ENCODE results near the gene POGZ.
"Not testable (repeated sequence)": the region's sequence is repeated elsewhere in the genome, so short reads cannot be mapped to it uniquely, and the experiment has no call there.

The POGZ gene

GRCh38 chr1:151475175-151475574 is 15.9 kb upstream of the POGZ start:
- DNase-seq = no peak

DNA sequence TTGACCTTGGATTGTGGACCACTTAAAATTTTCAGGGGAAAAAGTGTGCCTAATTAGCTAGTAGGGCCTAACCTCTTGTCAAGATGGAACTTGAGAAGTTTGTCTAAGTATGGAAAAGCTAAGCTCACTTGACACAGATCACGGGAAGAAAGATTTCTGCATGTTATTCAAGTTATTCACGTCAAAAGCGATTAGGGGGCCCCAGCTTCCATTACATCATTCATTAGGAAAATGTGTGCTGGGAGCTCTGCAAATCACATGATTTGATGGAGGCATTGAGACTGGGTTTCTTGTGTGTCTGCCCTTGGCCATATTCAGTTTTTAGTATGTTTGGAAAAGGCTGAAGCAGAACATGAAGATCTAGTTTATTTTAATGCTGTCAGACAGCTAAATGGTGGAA is 15.5 kb upstream of the POGZ start:
- no peak for DNase-seq

- DNase-seq = no peak
Measured at GRCh38 chr1:151472856-151473731, 13.8 kb upstream of the POGZ start.

- DNase-seq = no peak
Measured at GRCh38 chr1:151465026-151465425, 5.7 kb upstream of the POGZ start.

DNA sequence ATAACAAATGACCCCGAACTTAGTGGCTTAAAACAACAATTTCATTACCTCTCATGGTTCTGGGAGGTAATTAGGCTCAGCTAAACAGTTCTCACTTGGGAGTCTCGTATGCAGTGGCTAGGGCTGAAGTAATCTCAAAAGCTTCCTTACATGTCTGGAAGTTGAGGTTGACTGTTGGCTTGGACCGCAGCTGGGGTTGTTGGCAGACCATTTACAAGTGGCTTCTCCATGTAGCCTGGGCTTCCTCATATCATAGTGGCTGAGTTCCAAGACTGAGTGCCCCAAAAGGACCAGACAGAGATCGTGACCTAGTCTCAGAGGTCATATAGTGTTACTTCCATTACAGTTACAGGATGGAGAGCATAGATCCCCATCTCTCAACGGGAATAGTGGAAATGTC is 2.4 kb upstream of the POGZ start:
- DNase-seq = no peak

DNA sequence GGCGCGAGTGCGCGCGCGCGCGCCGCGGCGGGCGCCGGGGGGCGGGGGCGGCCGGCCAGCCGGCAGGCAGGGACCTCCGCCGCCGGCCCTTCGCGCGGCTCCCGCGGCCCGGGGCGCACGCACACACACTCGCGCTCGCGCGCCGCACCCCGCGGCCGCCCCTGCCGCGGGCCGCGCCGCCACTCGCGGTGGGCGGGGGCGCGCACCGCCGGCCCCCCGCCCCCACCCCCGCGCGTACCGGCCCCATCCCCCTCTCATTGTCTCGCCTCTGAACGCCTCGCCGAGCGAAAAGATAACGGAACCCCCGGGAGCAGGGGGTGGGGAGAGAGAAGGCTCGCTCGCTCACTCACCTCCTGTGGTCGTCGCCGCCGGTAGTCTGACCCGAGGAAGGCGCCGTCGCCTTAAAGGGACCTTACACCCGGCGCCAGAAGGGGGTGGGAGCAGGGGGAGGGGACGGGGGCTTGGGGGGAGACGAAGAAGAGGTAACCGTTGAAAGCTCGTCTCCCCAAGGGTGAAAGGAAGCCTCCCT is 428 bp downstream of the POGZ start:
- DNase-seq = no peak

DNA sequence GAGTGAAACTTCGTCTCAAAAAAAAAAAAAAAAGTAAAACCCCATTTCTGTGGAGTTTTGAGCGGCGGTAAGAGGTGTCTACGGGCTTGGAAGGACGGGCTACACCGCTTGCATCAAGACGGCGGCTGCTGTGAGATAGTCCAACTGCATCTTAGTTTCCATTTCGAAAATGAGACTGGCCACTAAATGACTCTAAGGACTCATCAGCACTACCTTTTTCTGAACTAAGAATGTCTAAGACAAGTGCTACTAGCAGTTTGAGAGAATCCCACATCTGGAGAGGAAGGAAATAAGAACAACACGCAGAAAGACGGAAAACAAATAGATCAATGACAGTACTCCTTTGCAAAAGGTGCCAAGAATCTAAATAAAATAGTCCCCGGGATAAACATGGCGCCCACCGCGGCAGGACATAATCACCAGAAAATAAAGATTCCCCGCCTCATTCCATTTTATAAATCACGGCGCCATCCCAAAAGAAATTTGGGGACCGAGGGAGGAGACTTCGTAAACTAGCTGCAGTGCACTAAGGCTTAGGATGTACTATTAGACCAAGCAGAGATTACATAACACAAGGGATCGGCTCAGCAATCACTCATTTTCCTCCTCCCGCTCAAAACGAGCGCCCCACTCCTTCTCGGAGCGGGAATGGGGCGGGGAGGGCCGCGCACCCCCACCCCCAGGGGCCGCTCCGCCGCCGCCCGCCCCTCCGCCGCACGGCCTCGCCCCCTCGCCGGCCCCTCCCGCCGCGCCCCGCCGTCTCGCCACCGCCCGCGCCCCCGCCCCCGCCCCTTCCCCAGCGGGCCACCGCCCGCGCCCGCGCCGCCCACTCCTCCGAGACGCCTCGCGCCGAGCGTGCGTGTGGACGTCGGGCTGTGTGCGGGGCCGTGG is 1.1 kb downstream of the POGZ start:
- peak; percentile 87 for DNase-seq

DNA sequence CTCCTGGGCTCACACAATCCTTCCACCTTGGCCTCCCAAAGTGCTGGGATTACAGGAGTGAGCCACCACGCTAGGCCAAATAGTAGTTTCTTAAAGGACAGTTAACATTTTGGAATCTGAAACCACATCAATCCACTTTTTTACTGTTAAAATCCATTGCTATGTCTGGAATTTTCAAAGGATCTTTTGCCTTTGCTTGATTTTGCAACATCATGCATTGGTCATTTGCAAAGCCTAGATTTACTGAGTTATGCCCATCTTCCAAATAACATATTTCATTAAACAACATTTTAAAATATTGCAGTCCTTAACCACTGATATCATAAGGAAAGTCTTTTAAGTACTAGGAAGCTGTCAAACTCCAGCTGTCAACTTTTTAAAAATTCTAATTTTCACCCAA is 3.3 kb downstream of the POGZ start:
- DNase-seq = no peak

GRCh38 chr1:151455231-151455630 is 4.1 kb downstream of the POGZ start:
- DNase-seq = no peak

DNA sequence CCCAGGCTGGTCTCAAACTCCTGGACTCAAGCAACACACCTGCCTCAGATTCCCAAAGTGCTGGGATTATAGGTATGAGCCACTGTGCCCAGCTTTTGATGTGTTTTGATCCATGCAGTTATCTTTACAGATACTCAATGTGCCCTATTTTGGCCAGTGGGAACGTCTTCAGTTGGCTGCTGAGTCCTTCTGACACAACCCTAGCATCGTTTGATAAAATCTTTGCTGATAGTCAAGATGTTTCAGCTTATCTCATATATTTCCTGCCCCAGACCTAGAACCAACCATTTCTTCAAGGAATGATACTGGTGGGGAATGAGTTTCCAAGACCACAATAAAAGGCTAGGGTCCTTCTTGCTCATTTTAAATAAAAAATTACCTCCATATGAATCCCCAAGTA is 11.6 kb downstream of the POGZ start:
- no peak for DNase-seq

DNA sequence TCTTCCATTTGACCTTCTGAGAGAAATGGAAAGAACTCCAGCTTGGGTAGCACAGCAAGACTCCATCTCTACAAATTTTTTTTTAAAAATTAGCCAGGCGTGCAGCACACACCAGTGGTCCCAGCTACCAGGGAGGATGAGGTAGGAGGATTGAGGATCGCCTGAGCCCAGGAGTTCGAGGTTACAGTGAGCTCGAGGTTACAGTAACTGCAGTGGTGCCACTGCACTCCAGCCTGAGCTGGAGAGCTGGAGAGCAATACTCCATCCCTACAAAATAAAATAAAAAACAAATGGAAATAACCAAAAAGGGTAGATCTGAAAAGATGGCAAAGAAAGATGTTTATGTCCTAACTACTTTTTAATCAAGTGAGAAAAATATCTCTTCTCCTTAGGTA is 14.5 kb downstream of the POGZ start:
- no peak for DNase-seq

- peak; percentile 63 for DNase-seq
Measured at GRCh38 chr1:151443846-151444782, 15.2 kb downstream of the POGZ start.

DNA sequence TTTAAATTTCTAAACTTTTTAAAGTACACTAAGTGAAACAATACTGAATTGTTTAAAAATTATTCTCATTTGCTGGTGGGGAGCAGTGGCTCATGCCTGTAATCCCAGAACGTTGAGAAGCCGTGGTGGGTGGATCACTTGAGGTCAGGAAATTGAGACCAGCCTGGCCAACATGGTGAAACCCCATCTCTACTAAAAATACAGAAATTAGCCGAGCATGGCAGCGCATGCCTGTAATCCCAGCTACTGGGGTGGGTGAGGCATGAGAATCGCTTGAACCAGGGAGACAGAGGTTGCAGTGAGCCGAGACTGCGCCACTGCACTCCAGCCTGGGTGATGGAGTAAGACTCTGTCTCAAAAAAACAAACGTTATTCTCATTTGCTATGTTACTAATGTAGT is 21.9 kb downstream of the POGZ start:
- not testable (repeated sequence) for DNase-seq

- DNase-seq = no peak
Measured at GRCh38 chr1:151436985-151437384, 22.3 kb downstream of the POGZ start.

DNA sequence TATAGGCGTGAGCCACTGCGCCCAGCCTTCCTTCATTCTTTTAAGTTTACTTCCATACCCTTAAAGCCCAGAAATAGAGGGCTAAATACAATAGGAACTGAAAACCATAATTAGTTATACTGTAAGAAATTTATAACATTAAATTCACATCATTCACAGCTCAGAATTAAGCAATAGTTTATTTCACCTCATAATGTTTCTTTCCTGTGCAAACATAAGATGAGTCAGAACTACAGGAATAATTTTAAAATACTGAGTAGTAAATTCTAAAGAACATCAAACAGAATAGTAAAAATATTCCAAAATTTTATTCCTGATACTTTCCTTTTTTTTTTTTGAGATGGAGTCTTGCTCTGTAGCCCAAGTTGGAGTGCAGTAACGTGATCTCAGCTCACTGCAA is 24.1 kb downstream of the POGZ start:
- DNase-seq = no peak

GRCh38 chr1:151433827-151434226 is 25.5 kb downstream of the POGZ start:
- not testable (repeated sequence) for DNase-seq

DNA sequence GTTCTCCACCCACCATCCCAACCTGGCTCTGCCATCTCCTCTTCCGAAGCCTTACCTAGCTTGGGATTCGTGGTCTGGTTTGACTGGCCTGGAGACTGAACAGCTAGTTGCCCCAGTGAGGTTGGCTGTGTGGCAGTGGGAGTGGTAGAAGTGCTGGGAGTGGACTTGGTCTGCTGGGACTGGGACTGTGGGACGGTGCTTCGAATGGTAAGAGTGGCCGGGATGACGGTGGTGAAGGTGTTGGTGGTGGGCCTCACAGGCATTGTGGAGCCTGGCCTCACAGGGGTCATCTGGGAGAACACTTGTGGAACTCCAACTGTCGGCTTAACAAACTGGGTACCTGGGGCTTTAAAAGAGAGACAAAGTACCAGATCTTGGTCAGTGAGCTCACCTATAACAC is 31.2 kb downstream of the POGZ start:
- no peak for DNase-seq

GRCh38 chr1:151425103-151425502 is 34.2 kb downstream of the POGZ start:
- DNase-seq = no peak

DNA sequence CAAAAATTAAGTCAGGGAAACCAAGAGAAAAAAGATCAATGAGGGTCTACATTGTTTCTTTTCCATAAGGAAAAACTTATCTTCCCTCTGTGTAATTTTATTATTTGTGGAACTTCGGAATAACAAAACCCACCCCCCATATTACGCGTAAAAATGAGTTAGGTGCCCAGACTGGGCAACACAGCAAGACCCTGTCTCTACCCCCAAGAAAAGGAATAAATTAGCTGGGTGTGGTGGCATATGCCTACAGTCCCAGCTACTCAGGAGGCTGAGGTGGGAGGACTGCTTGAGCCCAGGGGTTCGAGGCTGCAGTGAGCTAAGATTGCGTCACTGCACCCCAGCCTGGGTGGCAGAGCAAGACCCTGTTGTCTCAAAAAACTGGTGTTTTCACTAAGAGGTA is 39.5 kb downstream of the POGZ start:
- no peak for DNase-seq

DNA sequence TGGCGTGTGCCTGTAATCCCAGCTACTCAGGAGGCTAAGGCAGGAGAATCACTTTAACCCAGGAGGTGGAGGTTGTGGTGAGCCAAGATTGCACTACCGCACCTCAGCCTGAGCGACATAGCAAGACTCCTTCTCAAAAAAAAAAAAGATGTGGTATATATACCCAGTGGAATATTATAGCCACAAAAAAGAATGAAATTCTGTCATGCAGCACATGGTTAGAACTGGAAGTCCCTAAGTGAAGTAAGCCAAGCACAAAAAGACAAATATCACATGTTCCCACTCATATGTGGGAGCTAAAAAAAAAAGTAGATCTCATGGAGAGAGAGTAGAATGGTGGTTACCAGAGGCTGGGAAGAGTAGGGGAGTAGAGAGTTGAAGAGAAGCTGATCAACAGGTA is 41.2 kb downstream of the POGZ start:
- no peak for DNase-seq

- no peak for DNase-seq
Measured at GRCh38 chr1:151416231-151416630, 43.1 kb downstream of the POGZ start.

- DNase-seq = no peak
Measured at GRCh38 chr1:151411884-151412283, 47.4 kb downstream of the POGZ start.

DNA sequence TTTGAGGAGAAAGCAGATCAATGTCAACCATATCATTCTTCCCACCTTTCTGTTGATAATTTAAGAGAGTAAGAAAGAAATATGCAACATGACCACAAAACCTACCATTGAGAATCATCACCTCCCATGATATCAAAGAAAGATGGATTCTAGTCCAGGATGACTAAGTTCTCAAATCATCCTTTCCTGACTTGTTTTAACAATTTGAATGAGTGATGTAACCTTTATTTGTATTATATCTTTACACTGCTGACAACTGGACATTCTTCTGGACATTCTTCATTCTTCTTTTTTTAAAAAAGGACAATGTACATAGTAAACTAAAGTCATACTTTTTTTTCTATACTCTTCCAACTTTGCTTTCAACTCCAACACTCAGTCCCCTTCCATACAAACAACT is 50.4 kb downstream of the POGZ start:
- DNase-seq = no peak
